ENCODE measurements around the gene DNAJC11.
"Not testable (repeated sequence)": the region's sequence is repeated elsewhere in the genome, so short reads cannot be mapped to it uniquely, and the experiment has no call there.

- not testable (repeated sequence) for TF ChIP-seq EZH2phosphoT487 (IDR thresholded peaks at IDR 0.05; ENCODE audit: insufficient read depth, low read depth); EZH2 (IDR thresholded peaks at IDR 0.05; ENCODE audit: insufficient read depth, poor library complexity, severe bottlenecking)
These were observed 1.7 kb downstream of the DNAJC11 start for GRCh38 chr1:6699915-6700314.
